Measurements from ENCODE around the gene SALL1. TPM values are rescaled to one million over a fixed set of nuclear protein-coding genes. Genes with fewer than 3 reads are reported as not detected.

SALL1 gene
- total RNA-seq, 2 donors from 2014 or later, result not detected

DNA sequence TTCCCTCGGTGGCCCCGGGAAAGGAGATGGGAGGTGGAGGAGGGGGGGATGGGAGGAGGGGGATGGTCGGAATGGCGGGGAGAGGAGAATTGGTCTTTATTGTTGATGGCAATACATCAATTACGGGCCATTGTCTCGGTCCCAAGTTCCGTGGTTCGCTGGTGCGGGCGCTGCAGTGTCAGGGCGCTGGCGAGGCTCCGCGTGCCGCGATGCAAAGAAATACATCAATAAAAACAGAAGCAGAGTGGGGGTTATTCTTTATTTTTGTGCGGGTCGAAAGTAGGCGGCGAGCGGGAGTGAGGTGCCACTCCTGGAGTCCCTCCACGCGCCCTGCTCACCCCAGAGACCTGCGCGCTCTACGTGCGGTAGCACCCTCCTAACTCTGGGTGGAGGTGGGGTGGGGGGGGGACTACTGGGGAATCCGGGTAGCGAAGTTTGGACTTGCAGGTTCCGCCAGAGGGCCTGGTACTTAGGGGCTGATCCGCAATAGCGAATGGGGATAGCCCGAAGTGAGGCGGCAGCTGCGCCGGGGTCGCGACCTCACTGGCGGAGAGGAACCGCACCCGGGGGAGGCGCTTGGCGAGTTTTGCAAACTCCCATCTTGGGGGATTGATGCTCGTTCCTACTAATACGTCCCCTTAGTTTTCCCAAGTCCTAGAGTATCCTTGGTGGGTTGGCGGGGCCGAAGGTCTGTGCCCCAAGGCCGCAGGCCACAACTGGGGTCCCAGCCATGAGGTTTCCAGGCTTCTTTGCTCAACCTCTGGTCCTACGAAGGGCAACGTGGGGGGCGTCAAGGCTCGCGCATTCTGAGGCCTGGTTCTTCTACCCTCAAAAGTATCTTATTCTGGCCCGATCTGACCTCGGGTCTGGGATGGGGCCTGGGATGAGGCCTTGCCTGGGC, 3.5 kb upstream of the SALL1 start:
- no peak overlapping the region for H3K27ac Mint-ChIP-seq

DNA sequence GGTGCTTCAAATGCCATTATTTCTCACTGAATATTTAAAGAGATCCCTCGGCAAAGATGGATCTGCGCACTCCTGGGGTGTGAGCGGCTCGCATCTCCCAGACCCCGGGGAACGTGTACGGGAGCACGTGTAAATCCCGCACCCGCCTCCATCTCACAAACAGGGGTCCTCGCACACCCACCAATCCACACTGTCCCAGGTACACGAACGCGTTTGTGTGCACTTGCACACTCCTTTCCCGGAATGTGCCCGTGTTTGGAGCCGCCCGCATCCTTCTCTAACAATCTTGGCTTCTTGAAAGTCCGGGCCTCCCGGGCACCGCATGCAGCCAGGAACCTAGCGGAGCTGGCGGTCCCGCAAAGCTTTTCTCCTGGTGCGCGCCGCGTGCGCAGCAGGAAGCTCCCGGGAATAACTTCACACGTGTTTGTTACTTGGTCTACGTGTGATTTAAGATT, 2.5 kb upstream of the SALL1 start:
- no peak for DNase-seq
- H3K36me3 Mint-ChIP-seq (ENCODE audit: insufficient read depth in 2 of 2), result peaks cover 4 to 6% of the 10 kb centered on the region in 2 donors
- H3K4me1 Mint-ChIP-seq (ENCODE audit: low read depth), result peaks cover 14% of the 10 kb centered on the region
- no peak for ATAC-seq (replicated peaks in 1 of 2)
- H3K9me3 Mint-ChIP-seq, result no peaks in the 10 kb centered on the region
- peaks cover 53% of the 10 kb centered on the region for H3K27me3 Mint-ChIP-seq (ENCODE audit: low read depth)
- H3K4me3 Mint-ChIP-seq, result peak overlapping the region; percentile 35 to 46
- no peak overlapping the region for H3K27ac Mint-ChIP-seq

More for the DNA sequence above, 3.5 kb upstream of the SALL1 start:
- Mint-ChIP-seq H3K27me3 (ENCODE audit: low read depth) (peaks cover 44% of the 10 kb centered on the region), H3K9me3 (no peaks in the 10 kb centered on the region), H3K4me1 (ENCODE audit: low read depth) (peaks cover 14% of the 10 kb centered on the region), H3K36me3 (ENCODE audit: insufficient read depth in 2 of 2) (peaks cover 4 to 6% of the 10 kb centered on the region in 2 donors), H3K4me3 (peak overlapping the region in 1 of 2 donors; percentile 16)
- ATAC-seq (replicated peaks in 1 of 2) (no peak), DNase-seq (no peak)

GRCh38 chr16:51152691-51153576, 1.9 kb upstream of the SALL1 start:
- ATAC-seq (replicated peaks in 1 of 2) (no peak), DNase-seq (no peak)
- H3K4me1 Mint-ChIP-seq (ENCODE audit: low read depth), result peaks cover 14% of the 10 kb centered on the region
- H3K4me3 Mint-ChIP-seq, result peak overlapping the region; percentile 46 to 50
- H3K27ac Mint-ChIP-seq, result peak overlapping the region; percentile 76
- peaks cover 57% of the 10 kb centered on the region for H3K27me3 Mint-ChIP-seq (ENCODE audit: low read depth)
- no peaks in the 10 kb centered on the region for H3K9me3 Mint-ChIP-seq
- H3K36me3 Mint-ChIP-seq (ENCODE audit: insufficient read depth in 2 of 2), result peaks cover 4 to 6% of the 10 kb centered on the region in 2 donors

- H3K4me3 Mint-ChIP-seq, result peak overlapping the region in 1 of 2 donors; percentile 27
- no peak overlapping the region for H3K27ac Mint-ChIP-seq
- DNase-seq (no peak), ATAC-seq (replicated peaks in 1 of 2) (no peak)
- H3K9me3 Mint-ChIP-seq, result no peaks in the 10 kb centered on the region
- H3K36me3 Mint-ChIP-seq (ENCODE audit: insufficient read depth in 2 of 2), result peaks cover 4 to 6% of the 10 kb centered on the region in 2 donors
- peaks cover 54% of the 10 kb centered on the region for H3K27me3 Mint-ChIP-seq (ENCODE audit: low read depth)
- H3K4me1 Mint-ChIP-seq (ENCODE audit: low read depth), result peaks cover 14% of the 10 kb centered on the region
Observed at GRCh38 chr16:51151961-51152663, 1.0 kb upstream of the SALL1 start.

GRCh38 chr16:51151435-51151960, 428 bp upstream of the SALL1 start:
- H3K36me3 Mint-ChIP-seq (ENCODE audit: insufficient read depth in 2 of 2), result peaks cover 4 to 6% of the 10 kb centered on the region in 2 donors
- H3K27me3 Mint-ChIP-seq (ENCODE audit: low read depth), result peaks cover 52% of the 10 kb centered on the region
- DNase-seq, result no peak
- ATAC-seq (replicated peaks in 1 of 2), result no peak
- H3K9me3 Mint-ChIP-seq, result no peaks in the 10 kb centered on the region
- H3K4me1 Mint-ChIP-seq (ENCODE audit: low read depth), result peaks cover 14% of the 10 kb centered on the region
- H3K27ac Mint-ChIP-seq, result no peak overlapping the region
- no peak overlapping the region for H3K4me3 Mint-ChIP-seq

- ATAC-seq (replicated peaks in 1 of 2), result no peak
- peaks cover 53% of the 10 kb centered on the region for H3K27me3 Mint-ChIP-seq (ENCODE audit: low read depth)
- H3K4me3 Mint-ChIP-seq, result no peak overlapping the region
- no peaks in the 10 kb centered on the region for H3K9me3 Mint-ChIP-seq
- no peak for DNase-seq
- H3K36me3 Mint-ChIP-seq (ENCODE audit: insufficient read depth in 2 of 2), result peaks cover 4 to 6% of the 10 kb centered on the region in 2 donors
- no peak overlapping the region for H3K27ac Mint-ChIP-seq
- H3K4me1 Mint-ChIP-seq (ENCODE audit: low read depth), result peaks cover 14% of the 10 kb centered on the region
Observed at GRCh38 chr16:51150165-51150887, 744 bp downstream of the SALL1 start.

GRCh38 chr16:51149721-51150164, 1.3 kb downstream of the SALL1 start:
- DNase-seq (no peak), ATAC-seq (replicated peaks in 1 of 2) (no peak)
- Mint-ChIP-seq H3K36me3 (ENCODE audit: insufficient read depth in 2 of 2) (peaks cover 4 to 6% of the 10 kb centered on the region in 2 donors), H3K9me3 (no peaks in the 10 kb centered on the region), H3K4me1 (ENCODE audit: low read depth) (peaks cover 14% of the 10 kb centered on the region), H3K27ac (no peak overlapping the region), H3K27me3 (ENCODE audit: low read depth) (peaks cover 50% of the 10 kb centered on the region), H3K4me3 (no peak overlapping the region)

- ATAC-seq (replicated peaks in 1 of 2), result no peak
- Mint-ChIP-seq H3K27me3 (ENCODE audit: low read depth) (peaks cover 49% of the 10 kb centered on the region), H3K4me3 (no peak overlapping the region), H3K4me1 (ENCODE audit: low read depth) (peaks cover 14% of the 10 kb centered on the region), H3K9me3 (no peaks in the 10 kb centered on the region), H3K27ac (no peak overlapping the region), H3K36me3 (ENCODE audit: insufficient read depth in 2 of 2) (peaks cover 4 to 6% of the 10 kb centered on the region in 2 donors)
- no peak for DNase-seq
Observed at GRCh38 chr16:51149251-51149661, 1.8 kb downstream of the SALL1 start.

GRCh38 chr16:51148678-51149228, 2.3 kb downstream of the SALL1 start:
- Mint-ChIP-seq H3K9me3 (no peaks in the 10 kb centered on the region), H3K4me3 (no peak overlapping the region), H3K36me3 (ENCODE audit: insufficient read depth in 2 of 2) (peaks cover 4 to 6% of the 10 kb centered on the region in 2 donors), H3K27ac (no peak overlapping the region), H3K27me3 (ENCODE audit: low read depth) (peaks cover 44% of the 10 kb centered on the region), H3K4me1 (ENCODE audit: low read depth) (peaks cover 14% of the 10 kb centered on the region)
- DNase-seq, result no peak
- ATAC-seq (replicated peaks in 1 of 2), result no peak

DNA sequence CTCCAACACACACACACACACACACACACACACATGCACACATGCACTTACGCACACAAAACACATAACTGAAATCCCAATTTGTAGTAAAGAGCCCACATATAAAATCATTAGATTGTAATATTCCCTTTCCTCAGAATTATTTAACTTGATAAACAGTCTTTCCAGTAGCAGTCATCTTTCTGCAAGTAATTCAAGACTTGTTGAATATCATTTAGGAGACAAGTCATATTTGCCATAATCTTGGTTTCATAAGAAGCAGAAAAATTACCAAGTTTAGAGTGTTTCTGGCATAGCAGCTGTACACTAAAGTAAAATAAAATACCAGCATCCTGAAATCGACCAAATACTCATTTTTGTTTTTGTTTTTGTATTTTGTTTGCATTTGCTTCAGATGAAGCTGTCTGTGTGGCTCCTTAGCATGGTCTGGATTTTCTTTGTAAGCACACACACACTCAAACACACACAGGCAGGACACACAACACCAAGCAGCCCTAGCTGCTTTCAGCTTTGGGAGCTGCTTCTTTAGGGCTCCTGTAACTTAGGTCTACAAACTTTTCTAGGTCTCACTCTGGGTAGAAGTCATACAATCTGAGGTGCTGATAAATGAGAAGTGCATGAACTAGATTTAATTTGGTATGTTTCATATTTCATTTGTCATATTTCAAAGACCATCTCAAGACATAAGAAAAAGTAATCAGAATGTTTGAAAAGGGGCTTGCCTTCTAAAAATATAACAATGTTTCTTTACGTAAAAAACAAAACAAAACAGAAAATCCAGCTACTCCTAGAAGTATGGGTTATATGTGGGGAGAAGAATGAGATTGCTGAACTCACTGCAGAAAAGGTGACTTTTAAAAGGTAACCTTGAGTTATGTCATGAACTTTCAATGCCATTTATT, 3.0 kb downstream of the SALL1 start:
- no peak overlapping the region for H3K4me3 Mint-ChIP-seq
- no peak overlapping the region for H3K27ac Mint-ChIP-seq
- ATAC-seq (replicated peaks in 1 of 2) (no peak), DNase-seq (no peak)
- H3K27me3 Mint-ChIP-seq (ENCODE audit: low read depth), result peaks cover 36% of the 10 kb centered on the region
- H3K36me3 Mint-ChIP-seq (ENCODE audit: insufficient read depth in 2 of 2), result peaks cover under 1 to 1% of the 10 kb centered on the region in 2 donors
- no peaks in the 10 kb centered on the region for H3K9me3 Mint-ChIP-seq
- peaks cover 8% of the 10 kb centered on the region for H3K4me1 Mint-ChIP-seq (ENCODE audit: low read depth)
